C4-2B (cell line): Measurements from ENCODE around the gene SOX8.

ENCODE experiments used
- H3K27ac ChIP-seq: fragments of 450-650 bp; 2 replicates; pipeline ENCODE4 v1.5.1; 2017
- CTCF ChIP-seq: fragments of 450-650 bp; conservative IDR thresholded peaks from 2 replicates; pipeline ENCODE4 v1.5.1; 2017; ENCODE audit warnings: mild to moderate bottlenecking
- ZFX ChIP-seq: fragments of 450-650 bp; IDR thresholded peaks from 2 replicates; pipeline ENCODE4 v1.6.1; 2017

Gene SOX8

GRCh38 chr16:985646-986400 is 4.3 kb downstream of the SOX8 start:
- no peak overlapping the region for H3K27ac ChIP-seq
- TF ChIP-seq CTCF = no peak
- no peak for TF ChIP-seq ZFX

- TF ChIP-seq CTCF (no peak), ZFX (no peak)
- H3K27ac ChIP-seq = no peak overlapping the region
Measured at GRCh38 chr16:986411-986810, 4.8 kb downstream of the SOX8 start.

GRCh38 chr16:986925-987582 is 5.5 kb downstream of the SOX8 start:
- no peak overlapping the region for H3K27ac ChIP-seq
- TF ChIP-seq ZFX (no peak), CTCF (no peak)

- H3K27ac ChIP-seq = no peak overlapping the region
- TF ChIP-seq ZFX (no peak), CTCF (no peak)
Measured at GRCh38 chr16:987906-988305, 6.3 kb downstream of the SOX8 start.

- TF ChIP-seq ZFX (no peak), CTCF (no peak)
- no peak overlapping the region for H3K27ac ChIP-seq
Measured at GRCh38 chr16:988471-989353, 7.1 kb downstream of the SOX8 start.

GRCh38 chr16:989354-989814 is 7.8 kb downstream of the SOX8 start:
- no peak overlapping the region for H3K27ac ChIP-seq
- TF ChIP-seq ZFX = no peak
- no peak for TF ChIP-seq CTCF
